Neuronal stem cell (in vitro differentiated cells): Measurements from ENCODE around the gene HIP1. TPM values are rescaled to one million over a fixed set of nuclear protein-coding genes. Genes with fewer than 3 reads are reported as not detected.
"Not testable (repeated sequence)": the region's sequence is repeated elsewhere in the genome, so short reads cannot be mapped to it uniquely, and the experiment has no call there.

Source experiments
- DNase-seq: peaks from one replicate; pipeline ENCODE4 v3.0.0-alpha.2; 2013; ENCODE audit warnings: low spot score
- H2AFZ ChIP-seq: one replicate; pipeline ENCODE4 v1.6.1; 2013; ENCODE audit warnings: mild to moderate bottlenecking, low read length, inconsistent platforms
- H2AK5ac ChIP-seq: 2 replicates; pipeline ENCODE4 v1.6.1; 2013; ENCODE audit warnings: low read depth, mild to moderate bottlenecking, inconsistent platforms, low read length, moderate library complexity, mixed read lengths
- H2BK120ac ChIP-seq: 2 replicates; pipeline ENCODE4 v1.6.1; 2013; ENCODE audit warnings: low read depth, mild to moderate bottlenecking, inconsistent platforms, low read length, moderate library complexity, mixed read lengths
- H2BK12ac ChIP-seq: one replicate; pipeline ENCODE4 v1.6.1; 2013; ENCODE audit warnings: low read length, inconsistent platforms
- H2BK15ac ChIP-seq: 2 replicates; pipeline ENCODE4 v1.6.1; 2013; ENCODE audit warnings: mild to moderate bottlenecking, low read length, inconsistent platforms, mixed read lengths
- H2BK5ac ChIP-seq: one replicate; pipeline ENCODE4 v1.6.1; 2013; ENCODE audit warnings: inconsistent platforms, mild to moderate bottlenecking, low read length, moderate library complexity
- H3K14ac ChIP-seq: one replicate; pipeline ENCODE4 v1.6.1; 2013; ENCODE audit warnings: low read length, inconsistent platforms
- H3K18ac ChIP-seq: 2 replicates; pipeline ENCODE4 v1.6.1; 2013; ENCODE audit warnings: low read length, inconsistent platforms
- H3K23ac ChIP-seq: 2 replicates; pipeline ENCODE4 v1.6.1; 2013; ENCODE audit warnings: low read depth, mild to moderate bottlenecking, mixed read lengths, low read length, inconsistent platforms; ENCODE audit not compliant: poor library complexity
- H3K27ac ChIP-seq: replicated peaks from 3 replicates; pipeline ENCODE4 v1.5.1; 2013; ENCODE audit warnings: low read length, inconsistent platforms
- H3K27me3 ChIP-seq, 3 experiments: 2 replicates each; pipeline ENCODE4 v1.6.1; 2013; ENCODE audit warnings: low read length in 3 of 3, mild to moderate bottlenecking in 2 of 3, inconsistent platforms in 1 of 3, low read depth in 1 of 3, mixed read lengths in 1 of 3, moderate library complexity in 1 of 3; ENCODE audit not compliant: control insufficient read depth in 3 of 3, insufficient read depth in 3 of 3
- H3K36me3 ChIP-seq, 2 donors: replicated peaks in 1 of 2; 2 replicates each; pipeline ENCODE4 v1.6.1; 2013; ENCODE audit warnings: low read length in 2 of 2; ENCODE audit not compliant: control insufficient read depth in 2 of 2, insufficient read depth in 2 of 2
- H3K4ac ChIP-seq: 2 replicates; pipeline ENCODE4 v1.6.1; 2013; ENCODE audit warnings: inconsistent platforms, mild to moderate bottlenecking, low read length, moderate library complexity
- H3K4me1 ChIP-seq, 2 donors: 1 replicate in 1 of 2; 2 replicates in 1 of 2; pipeline ENCODE4 v1.6.1; 2013; ENCODE audit warnings: low read length in 2 of 2, low read depth in 1 of 2; ENCODE audit not compliant: control insufficient read depth in 2 of 2, insufficient read depth in 1 of 2
- H3K4me2 ChIP-seq: one replicate; pipeline ENCODE4 v1.6.1; 2013; ENCODE audit warnings: mild to moderate bottlenecking, low read length, inconsistent platforms; ENCODE audit not compliant: insufficient read depth, poor library complexity, severe bottlenecking
- H3K4me3 ChIP-seq, 2 donors: 2 replicates each; pipeline ENCODE4 v1.5.1; 2013; ENCODE audit warnings: low read length in 2 of 2, mild to moderate bottlenecking in 2 of 2, inconsistent platforms in 1 of 2, moderate library complexity in 1 of 2
- H3K79me1 ChIP-seq: one replicate; pipeline ENCODE4 v1.6.1; 2013; ENCODE audit warnings: low read depth, mild to moderate bottlenecking, inconsistent platforms, low read length, moderate library complexity
- H3K9ac ChIP-seq: one replicate; pipeline ENCODE4 v1.6.1; 2013; ENCODE audit warnings: mild to moderate bottlenecking, low read depth, low read length, inconsistent platforms; ENCODE audit not compliant: poor library complexity
- H3K9me3 ChIP-seq, 2 donors: replicated peaks in 1 of 2; 2 replicates each; pipeline versions ENCODE3 to v1.6.1; 2013; ENCODE audit warnings: low read length in 2 of 2, mild to moderate bottlenecking in 2 of 2, inconsistent platforms in 1 of 2, low read depth in 1 of 2, mixed read lengths in 1 of 2, moderate library complexity in 1 of 2; ENCODE audit not compliant: control insufficient read depth in 2 of 2, insufficient read depth in 1 of 2
- H4K8ac ChIP-seq: one replicate; pipeline ENCODE4 v1.6.1; 2013; ENCODE audit warnings: low read depth, mild to moderate bottlenecking, inconsistent platforms, low read length, moderate library complexity
- H4K91ac ChIP-seq: one replicate; pipeline ENCODE4 v1.6.1; 2013; ENCODE audit warnings: low read length, low read depth, mild to moderate bottlenecking, inconsistent platforms; ENCODE audit not compliant: poor library complexity
- WGBS, 2 donors: extraction: QIAGEN DNeasy Blood & Tissue Kit; methylation state at CpG; one replicate each; pipeline ENCODE4 v1.1.7; 2013; ENCODE audit warnings: missing lambda C conversion rate in 2 of 2, mixed read lengths in 1 of 2; ENCODE audit not compliant: insufficient read length in 2 of 2, insufficient replicate concordance in 1 of 2; ENCODE audit errors: extremely low coverage in 2 of 2; 5-methylcytosine and 5-hydroxymethylcytosine counted together
- small RNA-seq: library from polyadenylated mRNA; stranded (forward); fragments of <200 nt; extraction: miRNeasy Mini kit (QIAGEN cat#:217004); gene quantifications from one replicate; pipeline ENCODE3, GENCODE V24; 2013; ENCODE audit not compliant: insufficient read depth

Gene HIP1

DNA sequence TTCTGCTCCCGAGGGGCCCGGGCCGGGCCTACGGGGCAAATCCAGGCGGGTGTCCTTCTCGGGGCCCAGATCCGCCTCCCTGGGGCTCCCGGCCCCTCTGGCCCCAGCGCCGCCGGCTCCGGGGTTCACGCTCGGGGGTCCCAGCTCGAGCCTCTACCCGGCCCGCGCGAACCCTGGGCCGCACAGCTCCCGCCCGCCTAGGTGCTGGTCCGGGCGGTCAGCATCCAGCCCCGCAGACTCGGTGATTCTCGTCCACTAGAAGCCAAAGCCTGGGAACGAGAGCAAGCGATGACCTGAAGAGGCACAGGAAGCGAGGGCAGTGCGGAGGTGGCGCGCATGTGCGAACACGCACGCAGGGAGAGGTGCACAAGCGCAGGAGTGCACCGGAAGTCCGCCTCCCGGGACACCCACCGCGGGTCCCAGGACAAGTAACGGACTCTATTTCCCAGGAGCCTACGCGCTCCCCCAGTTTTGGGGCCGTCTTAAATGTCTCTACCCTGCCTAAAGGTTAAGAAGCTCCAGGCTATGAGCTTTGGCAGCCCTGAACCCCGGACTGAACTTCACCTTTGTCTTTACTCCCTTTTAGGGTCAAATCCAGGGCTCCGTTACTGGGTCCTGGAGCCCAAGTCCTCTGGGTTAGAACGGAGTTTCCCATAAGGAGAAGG lies 252.6 kb downstream of the HIP1 start, which contains the start of gene POM121C:
POM121C (minus strand) TSS at position 321 of the 665 bp plus-strand sequence. CDS start 44,803 bp downstream, outside the sequence.
- not testable (repeated sequence) for H3K14ac ChIP-seq, H3K4ac ChIP-seq, H2BK5ac ChIP-seq, H3K9me3 ChIP-seq, H2BK15ac ChIP-seq, H2BK120ac ChIP-seq, H4K91ac ChIP-seq, H2BK12ac ChIP-seq, H4K8ac ChIP-seq, H3K27me3 ChIP-seq, H3K79me1 ChIP-seq, H2AK5ac ChIP-seq, H3K4me1 ChIP-seq
- Histone ChIP-seq H3K9ac (peak within 1 kb of the TSS; percentile 86), H3K4me3 (peak within 1 kb of the TSS; percentile 69 to 90), H3K4me2 (peak within 1 kb of the TSS; percentile 45), H2AFZ (peak within 1 kb of the TSS; percentile 94), H3K23ac (peak within 1 kb of the TSS; percentile 98), H3K27ac (peak within 1 kb of the TSS; percentile 59), H3K36me3 (peaks cover 1 to 13% of the 10 kb centered on the region in 2 donors), H3K18ac (peak within 1 kb of the TSS; percentile 81)
- WGBS, 2 donors = no CpG with 5 or more reads among the region's 49 CpGs
- peak; percentile 75 for DNase-seq

DNA sequence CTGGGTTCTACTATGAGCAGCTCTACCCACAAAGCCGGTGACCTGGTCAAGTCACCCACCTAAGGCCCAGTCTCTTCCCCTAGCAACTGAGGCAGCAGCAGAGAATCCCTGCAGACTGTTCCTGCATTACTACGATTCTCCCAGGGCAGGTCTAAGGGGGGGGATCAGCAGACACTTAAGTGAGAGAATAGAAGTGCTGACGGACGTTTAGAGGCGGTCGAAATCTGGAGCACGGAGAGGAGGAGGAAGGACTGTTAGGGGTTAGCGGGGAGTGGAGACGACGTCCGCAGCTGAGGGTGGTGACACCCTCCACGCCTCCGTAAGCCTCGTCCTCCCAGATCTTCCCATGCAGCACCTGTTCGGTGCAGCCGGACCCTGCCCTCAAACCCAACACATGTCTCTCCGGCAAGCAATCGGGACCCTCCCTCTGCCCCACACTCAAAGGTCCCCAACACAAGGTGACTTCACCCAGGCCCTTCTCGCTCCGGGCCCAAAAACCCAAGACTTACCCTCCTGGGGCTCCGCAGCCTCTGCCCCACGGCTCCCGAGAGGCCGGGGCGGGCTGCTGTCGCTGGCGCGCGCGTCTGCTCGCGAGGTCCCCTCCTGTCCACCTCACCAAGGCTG lies 253.3 kb downstream of the HIP1 start:
- H2BK15ac ChIP-seq, DNase-seq, H3K9me3 ChIP-seq, H3K4ac ChIP-seq, H3K4me1 ChIP-seq, H3K27ac ChIP-seq, H3K18ac ChIP-seq, H3K23ac ChIP-seq, H4K8ac ChIP-seq, H3K14ac ChIP-seq, H2AK5ac ChIP-seq, H4K91ac ChIP-seq, H2BK5ac ChIP-seq, H3K79me1 ChIP-seq, H2BK12ac ChIP-seq, H2BK120ac ChIP-seq, H3K27me3 ChIP-seq: not testable (repeated sequence)
- Histone ChIP-seq H3K36me3 (peaks cover 1 to 13% of the 10 kb centered on the region in 2 donors), H3K9ac (peak overlapping the region; percentile 86), H3K4me2 (peak overlapping the region; percentile 45), H2AFZ (peak overlapping the region; percentile 94), H3K4me3 (peak overlapping the region; percentile 69 to 90)
- WGBS, 2 donors = no CpG with 5 or more reads among the region's 32 CpGs

Small RNA genes within 50 kb of the gene (small RNA-seq; reads per million reads assigned to genes)
- gene AC211429.1 (not detected), gene RF00019 (not detected)
